H9 (cell line): ENCODE data around the gene FBXO31. TPM values are rescaled to one million over a fixed set of nuclear protein-coding genes. Genes with fewer than 3 reads are reported as not detected.

Experiments
- DNase-seq: peaks from one replicate; pipeline ENCODE4 v3.0.0-alpha.2; 2017
- H2AFZ ChIP-seq: one replicate; pipeline ENCODE4 v1.6.1; 2013; ENCODE audit warnings: mild to moderate bottlenecking, low read length, control low read depth, moderate library complexity
- H2AK5ac ChIP-seq: 2 replicates; pipeline ENCODE4 v1.6.1; 2013; ENCODE audit warnings: low read length, control low read depth, mixed read lengths; ENCODE audit not compliant: insufficient read length
- H2BK120ac ChIP-seq: one replicate; pipeline ENCODE4 v1.6.1; 2013; ENCODE audit warnings: low read depth, mild to moderate bottlenecking, low read length, control low read depth, inconsistent platforms; ENCODE audit not compliant: poor library complexity, severe bottlenecking
- H2BK12ac ChIP-seq: 2 replicates; pipeline ENCODE4 v1.6.1; 2013; ENCODE audit warnings: low read length, control low read depth, mixed read lengths, low read depth; ENCODE audit not compliant: insufficient read length
- H2BK15ac ChIP-seq: 2 replicates; pipeline ENCODE4 v1.6.1; 2013; ENCODE audit warnings: low read depth, low read length, control low read depth
- H2BK20ac ChIP-seq: one replicate; pipeline ENCODE4 v1.6.1; 2013; ENCODE audit warnings: low read depth, mild to moderate bottlenecking, low read length, control low read depth, inconsistent platforms; ENCODE audit not compliant: poor library complexity, severe bottlenecking
- H2BK5ac ChIP-seq: 2 replicates; pipeline ENCODE4 v1.6.1; 2013; ENCODE audit warnings: low read length, control low read depth, mixed read lengths; ENCODE audit not compliant: insufficient read length
- H3K14ac ChIP-seq: 2 replicates; pipeline ENCODE4 v1.6.1; 2013; ENCODE audit warnings: low read length, control low read depth; ENCODE audit not compliant: insufficient read depth
- H3K18ac ChIP-seq: 2 replicates; pipeline ENCODE4 v1.6.1; 2013; ENCODE audit warnings: low read depth, mild to moderate bottlenecking, mixed read lengths, low read length, control low read depth; ENCODE audit not compliant: insufficient read length
- H3K23ac ChIP-seq: 2 replicates; pipeline ENCODE4 v1.6.1; 2013; ENCODE audit warnings: low read length, control low read depth, mixed read lengths, low read depth; ENCODE audit not compliant: insufficient read length
- H3K23me2 ChIP-seq: 2 replicates; pipeline ENCODE4 v1.6.1; 2013; ENCODE audit warnings: low read depth, mild to moderate bottlenecking, mixed read lengths, low read length, control low read depth; ENCODE audit not compliant: insufficient read length, poor library complexity, severe bottlenecking
- H3K27ac ChIP-seq: 2 replicates; pipeline ENCODE4 v1.5.1; 2013; ENCODE audit warnings: low read length, control low read depth, mixed read lengths, low read depth; ENCODE audit not compliant: insufficient read length
- H3K27me3 ChIP-seq: 2 replicates; pipeline ENCODE4 v1.6.1; 2013; ENCODE audit warnings: low read length, control low read depth, inconsistent platforms; ENCODE audit not compliant: insufficient read depth
- H3K4ac ChIP-seq: 2 replicates; pipeline ENCODE4 v1.6.1; 2013; ENCODE audit warnings: low read depth, mild to moderate bottlenecking, control low read depth, inconsistent platforms, low read length, moderate library complexity
- H3K4me1 ChIP-seq: 2 replicates; pipeline ENCODE4 v1.6.1; 2013; ENCODE audit warnings: low read length, control low read depth, inconsistent platforms; ENCODE audit not compliant: insufficient read depth
- H3K4me2 ChIP-seq: 2 replicates; pipeline ENCODE4 v1.6.1; 2013; ENCODE audit warnings: low read length, control low read depth, mixed read lengths; ENCODE audit not compliant: insufficient read length, insufficient read depth
- H3K56ac ChIP-seq: 2 replicates; pipeline ENCODE4 v1.6.1; 2013; ENCODE audit warnings: low read depth, mild to moderate bottlenecking, mixed read lengths, low read length, control low read depth; ENCODE audit not compliant: insufficient read length
- H3K79me1 ChIP-seq: 2 replicates; pipeline ENCODE4 v1.6.1; 2013; ENCODE audit warnings: low read depth, mild to moderate bottlenecking, moderate library complexity, low read length, control low read depth, inconsistent platforms; ENCODE audit not compliant: insufficient read depth, poor library complexity, severe bottlenecking
- H3K79me2 ChIP-seq: 2 replicates; pipeline ENCODE4 v1.6.1; 2013; ENCODE audit warnings: low read length, control low read depth, inconsistent platforms; ENCODE audit not compliant: insufficient read depth
- H3K9ac ChIP-seq: 2 replicates; pipeline ENCODE4 v1.6.1; 2013; ENCODE audit warnings: low read length, control low read depth, mixed read lengths; ENCODE audit not compliant: insufficient read length; ENCODE audit errors: extremely low read depth
- H3K9me3 ChIP-seq: one replicate; pipeline ENCODE4 v1.6.1; 2013; ENCODE audit warnings: low read depth, low read length, inconsistent platforms; ENCODE audit not compliant: control insufficient read depth
- H3T11ph ChIP-seq: one replicate; pipeline ENCODE4 v1.6.1; 2013; ENCODE audit warnings: mild to moderate bottlenecking, low read length, control low read depth, inconsistent platforms
- H4K20me1 ChIP-seq: one replicate; pipeline ENCODE4 v1.6.1; 2013; ENCODE audit not compliant: control insufficient read depth, insufficient read length, insufficient read depth
- H4K5ac ChIP-seq: 2 replicates; pipeline ENCODE4 v1.6.1; 2013; ENCODE audit warnings: low read depth, mild to moderate bottlenecking, mixed read lengths, low read length, control low read depth; ENCODE audit not compliant: insufficient read length
- H4K8ac ChIP-seq: replicated peaks from 2 replicates; pipeline ENCODE4 v1.6.1; 2013; ENCODE audit warnings: low read length, control low read depth, mixed read lengths, low read depth; ENCODE audit not compliant: insufficient read length
- H4K91ac ChIP-seq: 2 replicates; pipeline ENCODE4 v1.6.1; 2013; ENCODE audit warnings: low read depth, mild to moderate bottlenecking, moderate library complexity, mixed read lengths, low read length, control low read depth; ENCODE audit not compliant: insufficient read length
- H3K27ac Mint-ChIP-seq, 3 experiments: 2 replicates in 2 of 3; 3 replicates in 1 of 3; pipeline ENCODE4 v1.8.0; 2020 to 2021; ENCODE audit warnings: mixed read lengths in 3 of 3, mild to moderate bottlenecking in 1 of 3, moderate library complexity in 1 of 3
- H3K27me3 Mint-ChIP-seq: 2 replicates; pipeline ENCODE4 v1.8.0; 2021; ENCODE audit warnings: low read depth, mild to moderate bottlenecking, moderate library complexity, mixed read lengths
- H3K36me3 Mint-ChIP-seq, 3 experiments: 2 replicates in 2 of 3; 3 replicates in 1 of 3; pipeline ENCODE4 v1.8.0; 2020 to 2021; ENCODE audit warnings: low read depth in 3 of 3, mixed read lengths in 3 of 3; ENCODE audit not compliant: insufficient read depth in 1 of 3
- H3K4me1 Mint-ChIP-seq, 2 experiments: 2 replicates each; pipeline ENCODE4 v1.8.0; 2020; ENCODE audit warnings: mixed read lengths in 2 of 2
- H3K4me3 Mint-ChIP-seq, 2 experiments: 2 replicates in 1 of 2; 3 replicates in 1 of 2; pipeline ENCODE4 v1.8.0; 2020 to 2021; ENCODE audit warnings: mild to moderate bottlenecking in 2 of 2, mixed read lengths in 2 of 2, moderate library complexity in 1 of 2
- H3K9me3 Mint-ChIP-seq, 2 experiments: 2 replicates in 1 of 2; 3 replicates in 1 of 2; pipeline ENCODE4 v1.8.0; 2020; ENCODE audit warnings: mild to moderate bottlenecking in 2 of 2, mixed read lengths in 2 of 2, moderate library complexity in 1 of 2
- CTCF ChIP-seq: fragments of 200-600 bp; sonication (generic); conservative IDR thresholded peaks from 3 replicates; pipeline ENCODE4 v1.8.0; 2021; ENCODE audit warnings: antibody characterized with exemption, mild to moderate bottlenecking
- WGBS: extraction: QIAGEN DNeasy Blood & Tissue Kit; methylation state at CpG from one replicate; pipeline ENCODE4 v1.1.7; 2013; ENCODE audit warnings: missing lambda C conversion rate, low lambda C conversion rate, mixed read lengths; ENCODE audit not compliant: insufficient read length; ENCODE audit errors: extremely low coverage; 5-methylcytosine and 5-hydroxymethylcytosine counted together
- total RNA-seq: library from RNA; stranded (reverse); gene quantifications from 2 replicates; pipeline ENCODE4 v1.2.1, GENCODE V29; 2021

Gene FBXO31
- total RNA-seq, 1 experiment from 2014 or later, result 24.2 TPM

GRCh38 chr16:87391324-87391949, 7.9 kb upstream of the FBXO31 start:
- H3K79me2 ChIP-seq, result peaks cover 2% of the 10 kb centered on the region; the same call in 1 of the 2 replicates
- no peak overlapping the region for H2BK20ac ChIP-seq
- H2BK120ac ChIP-seq, result no peak overlapping the region
- H3K9ac ChIP-seq, result no peak overlapping the region
- H3K56ac ChIP-seq, result no peak overlapping the region
- H3K14ac ChIP-seq, result no peak overlapping the region
- Mint-ChIP-seq H3K27ac (peak overlapping the region; percentile 83 to 95 (median 94); a peak in 4 of 7 replicates), H3K4me1 (peaks cover 34 to 42% of the 10 kb centered on the region in 2 experiments), H3K4me3 (peak overlapping the region; percentile 77 to 89), H3K36me3 (peaks cover 0 to 6% (median 0%) of the 10 kb centered on the region in 3 experiments; a peak in 4 of 7 replicates), H3K9me3 (no peaks in the 10 kb centered on the region; a peak in 1 of 5 replicates), H3K27me3 (peaks cover 2% of the 10 kb centered on the region; the same call in 1 of the 2 replicates)
- no peak overlapping the region for H4K91ac ChIP-seq
- no peak overlapping the region for H4K5ac ChIP-seq
- peak; percentile 67 for DNase-seq
- H3K23ac ChIP-seq, result no peak overlapping the region
- no peak overlapping the region for H3K18ac ChIP-seq
- H2BK12ac ChIP-seq, result no peak overlapping the region
- peaks cover 2% of the 10 kb centered on the region for H3K79me1 ChIP-seq
- no peaks in the 10 kb centered on the region for H3K27me3 ChIP-seq
- no peak overlapping the region for H3T11ph ChIP-seq
- no peak overlapping the region for H3K27ac ChIP-seq
- H4K20me1 ChIP-seq, result no peaks in the 10 kb centered on the region
- peaks cover 4% of the 10 kb centered on the region; the same call in 1 of the 2 replicates for H3K4me1 ChIP-seq
- no peaks in the 10 kb centered on the region for H3K9me3 ChIP-seq
- H3K4ac ChIP-seq, result no peak overlapping the region
- WGBS, result no CpG with 5 or more reads among the region's 44 CpGs
- H3K23me2 ChIP-seq, result peaks cover 4% of the 10 kb centered on the region
- H2BK15ac ChIP-seq, result no peak overlapping the region
- no peak overlapping the region for H2AFZ ChIP-seq
- no peak overlapping the region for H2AK5ac ChIP-seq
- H2BK5ac ChIP-seq, result no peak overlapping the region
- H3K4me2 ChIP-seq, result peak overlapping the region; percentile 54
- no peak for TF ChIP-seq CTCF
- H4K8ac ChIP-seq, result no peak overlapping the region
